Mesothelial cell of epicardium (in vitro differentiated cells): ENCODE measurements around the gene GHRHR. TPM values are rescaled to one million over a fixed set of nuclear protein-coding genes. Genes with fewer than 3 reads are reported as not detected.

ENCODE experiments used
- DNase-seq, 2 experiments: peaks; one replicate each; pipeline ENCODE4 v3.0.0; 2021; ENCODE audit warnings: low spot score in 2 of 2; ENCODE audit not compliant: unreplicated experiment in 2 of 2
- H3K27ac Mint-ChIP-seq: 2 replicates; pipeline ENCODE4 v1.8.0; 2021; ENCODE audit warnings: mixed read lengths
- H3K27me3 Mint-ChIP-seq: 2 replicates; pipeline ENCODE4 v1.8.0; 2021; ENCODE audit warnings: low read depth, mixed read lengths
- H3K36me3 Mint-ChIP-seq: 2 replicates; pipeline ENCODE4 v1.8.0; 2021; ENCODE audit warnings: mixed read lengths
- H3K4me1 Mint-ChIP-seq: 2 replicates; pipeline ENCODE4 v1.8.0; 2021; ENCODE audit warnings: mixed read lengths
- H3K4me3 Mint-ChIP-seq: 2 replicates; pipeline ENCODE4 v1.8.0; 2021; ENCODE audit warnings: mild to moderate bottlenecking, moderate library complexity, mixed read lengths
- H3K9me3 Mint-ChIP-seq: 2 replicates; pipeline ENCODE4 v1.8.0; 2021; ENCODE audit warnings: mixed read lengths
- total RNA-seq: library from RNA; stranded (reverse); gene quantifications from 3 replicates; pipeline ENCODE4 v1.2.1, GENCODE V29; 2021
- TF ChIP-seq, protein P1 (sequence below): fragments of 200-600 bp; sonication (generic); IDR thresholded peaks from one replicate; pipeline ENCODE4 v1.5.0; 2021; ENCODE audit warnings: antibody characterized with exemption; ENCODE audit not compliant: unreplicated experiment

GHRHR gene
- total RNA-seq, 1 donor from 2014 or later: not detected

DNA sequence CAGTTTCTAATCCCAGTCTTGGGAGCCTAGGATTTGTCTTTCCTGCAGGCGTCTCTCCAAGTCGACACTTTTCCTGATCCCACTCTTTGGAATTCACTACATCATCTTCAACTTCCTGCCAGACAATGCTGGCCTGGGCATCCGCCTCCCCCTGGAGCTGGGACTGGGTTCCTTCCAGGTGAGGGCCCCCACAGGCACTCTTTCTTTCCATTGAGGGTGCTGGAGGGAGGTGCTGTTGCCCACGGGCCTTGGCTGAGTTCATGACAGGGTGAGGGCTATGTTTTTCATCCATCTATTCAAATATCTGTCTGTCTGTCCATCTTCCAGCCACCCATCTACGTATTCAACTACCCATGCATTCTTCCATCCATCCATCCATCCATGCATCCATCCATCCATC, 12.6 kb downstream of the GHRHR start:
- TF ChIP-seq, protein P1, sequence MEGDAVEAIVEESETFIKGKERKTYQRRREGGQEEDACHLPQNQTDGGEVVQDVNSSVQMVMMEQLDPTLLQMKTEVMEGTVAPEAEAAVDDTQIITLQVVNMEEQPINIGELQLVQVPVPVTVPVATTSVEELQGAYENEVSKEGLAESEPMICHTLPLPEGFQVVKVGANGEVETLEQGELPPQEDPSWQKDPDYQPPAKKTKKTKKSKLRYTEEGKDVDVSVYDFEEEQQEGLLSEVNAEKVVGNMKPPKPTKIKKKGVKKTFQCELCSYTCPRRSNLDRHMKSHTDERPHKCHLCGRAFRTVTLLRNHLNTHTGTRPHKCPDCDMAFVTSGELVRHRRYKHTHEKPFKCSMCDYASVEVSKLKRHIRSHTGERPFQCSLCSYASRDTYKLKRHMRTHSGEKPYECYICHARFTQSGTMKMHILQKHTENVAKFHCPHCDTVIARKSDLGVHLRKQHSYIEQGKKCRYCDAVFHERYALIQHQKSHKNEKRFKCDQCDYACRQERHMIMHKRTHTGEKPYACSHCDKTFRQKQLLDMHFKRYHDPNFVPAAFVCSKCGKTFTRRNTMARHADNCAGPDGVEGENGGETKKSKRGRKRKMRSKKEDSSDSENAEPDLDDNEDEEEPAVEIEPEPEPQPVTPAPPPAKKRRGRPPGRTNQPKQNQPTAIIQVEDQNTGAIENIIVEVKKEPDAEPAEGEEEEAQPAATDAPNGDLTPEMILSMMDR: no peak
- H3K27ac Mint-ChIP-seq: no peak overlapping the region
- no peak overlapping the region for H3K4me3 Mint-ChIP-seq
- H3K36me3 Mint-ChIP-seq: no peaks in the 10 kb centered on the region
- H3K27me3 Mint-ChIP-seq: peaks cover 68% of the 10 kb centered on the region
- peak in 1 of 2 experiments; percentile 14 for DNase-seq
- H3K9me3 Mint-ChIP-seq: no peaks in the 10 kb centered on the region
- no peaks in the 10 kb centered on the region for H3K4me1 Mint-ChIP-seq

DNA sequence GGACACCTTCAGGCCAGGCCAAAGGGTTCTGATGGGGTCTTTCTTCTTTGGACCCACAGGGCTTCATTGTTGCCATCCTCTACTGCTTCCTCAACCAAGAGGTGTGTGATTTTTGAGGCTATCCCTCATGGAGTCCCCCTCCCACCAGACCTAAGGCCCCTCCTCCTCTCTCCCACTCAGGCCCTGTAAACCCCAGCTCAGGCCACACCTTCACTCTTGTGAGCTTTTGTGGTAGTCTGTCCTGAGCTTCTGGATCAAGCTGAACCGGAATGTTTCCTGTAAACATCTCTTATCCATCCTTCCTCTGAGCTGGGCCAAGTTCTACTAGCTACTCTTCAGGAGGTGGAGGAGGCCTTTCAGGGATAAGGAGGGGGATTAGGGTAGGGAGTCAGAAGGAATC, 13.5 kb downstream of the GHRHR start:
- Mint-ChIP-seq H3K9me3 (no peaks in the 10 kb centered on the region), H3K36me3 (no peaks in the 10 kb centered on the region), H3K27ac (no peak overlapping the region), H3K4me3 (no peak overlapping the region), H3K4me1 (no peaks in the 10 kb centered on the region), H3K27me3 (peaks cover 63% of the 10 kb centered on the region)
- no peak for DNase-seq
- TF ChIP-seq, protein P1: no peak

DNA sequence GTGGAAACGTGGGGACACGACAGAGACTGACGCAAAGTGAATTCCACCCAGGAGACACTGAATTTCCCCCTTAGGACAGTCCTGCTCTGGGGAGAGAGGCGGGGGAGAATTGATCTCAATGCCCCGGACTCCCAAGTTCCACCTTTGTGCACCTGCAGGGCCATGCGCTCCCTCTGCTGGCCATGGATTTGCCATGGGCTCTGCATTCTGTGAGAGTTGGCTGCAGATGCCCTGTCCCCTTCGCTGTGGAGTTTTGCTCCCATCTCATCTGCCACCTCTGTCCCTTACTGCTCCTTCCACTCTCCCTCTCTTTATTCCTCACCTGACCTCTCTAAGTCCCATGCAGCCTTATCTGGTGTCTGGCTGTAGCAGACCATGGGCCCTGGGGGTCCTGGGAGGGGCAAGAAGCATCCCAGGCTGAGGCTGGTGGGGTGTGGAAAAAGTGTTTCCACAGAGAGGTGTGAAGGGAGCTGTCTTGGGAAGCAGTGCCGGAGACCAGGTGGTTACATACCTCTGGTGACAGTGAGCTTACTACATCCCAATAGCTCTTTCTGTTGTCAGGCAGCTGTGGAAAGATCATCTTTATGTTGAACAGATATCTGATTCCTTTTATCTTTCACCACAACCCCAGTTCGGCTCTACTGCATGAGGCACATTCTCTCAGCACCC, 14.3 kb downstream of the GHRHR start:
- Mint-ChIP-seq H3K4me3 (no peak overlapping the region), H3K27me3 (peaks cover 59% of the 10 kb centered on the region), H3K4me1 (no peaks in the 10 kb centered on the region), H3K27ac (no peak overlapping the region), H3K9me3 (no peaks in the 10 kb centered on the region), H3K36me3 (no peaks in the 10 kb centered on the region)
- DNase-seq: peak in 1 of 2 experiments; percentile 51
- TF ChIP-seq, protein P1: no peak

DNA sequence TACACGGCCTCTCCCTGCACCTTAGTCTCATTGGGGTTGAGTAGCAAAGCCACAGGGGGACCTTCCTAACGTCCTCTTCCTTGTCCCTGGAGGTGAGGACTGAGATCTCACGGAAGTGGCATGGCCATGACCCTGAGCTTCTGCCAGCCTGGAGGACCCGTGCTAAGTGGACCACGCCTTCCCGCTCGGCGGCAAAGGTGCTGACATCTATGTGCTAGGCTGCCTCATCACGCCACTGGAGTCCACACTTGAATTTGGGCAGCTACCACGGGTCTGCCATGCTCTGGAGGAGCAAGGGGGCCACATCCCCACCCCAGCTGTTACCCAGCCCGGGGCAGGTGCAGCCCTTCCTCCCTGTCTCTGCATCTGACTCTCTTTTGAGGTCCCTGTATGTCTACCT, 15.3 kb downstream of the GHRHR start:
- Mint-ChIP-seq H3K27me3 (peaks cover 63% of the 10 kb centered on the region), H3K36me3 (no peaks in the 10 kb centered on the region), H3K9me3 (no peaks in the 10 kb centered on the region), H3K4me1 (peaks cover 2% of the 10 kb centered on the region), H3K4me3 (no peak overlapping the region), H3K27ac (no peak overlapping the region)
- TF ChIP-seq, protein P1: no peak
- peak in 1 of 2 experiments; percentile 35 for DNase-seq

DNA sequence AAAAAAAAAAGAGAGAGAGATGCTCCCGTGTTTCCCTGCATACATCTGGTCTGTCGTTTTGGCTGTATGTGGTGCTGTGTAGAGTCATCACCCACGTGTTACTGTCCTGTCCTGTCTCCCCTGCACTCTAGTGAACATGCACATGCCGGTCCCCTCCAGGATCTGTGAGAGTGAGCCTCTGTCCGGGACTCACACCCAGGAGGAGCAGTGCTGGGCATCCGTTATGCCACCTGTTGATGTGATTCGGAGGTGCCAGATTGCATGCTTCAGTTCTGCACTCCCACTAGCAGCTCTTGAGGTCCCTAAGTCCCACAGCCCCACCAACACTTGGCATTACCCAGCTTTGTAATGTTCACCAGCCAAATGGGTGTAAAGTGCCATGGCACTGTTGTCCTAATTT, 16.4 kb downstream of the GHRHR start:
- TF ChIP-seq, protein P1: no peak
- Mint-ChIP-seq H3K36me3 (no peaks in the 10 kb centered on the region), H3K9me3 (no peaks in the 10 kb centered on the region), H3K4me1 (peaks cover 2% of the 10 kb centered on the region), H3K4me3 (no peak overlapping the region), H3K27ac (no peak overlapping the region), H3K27me3 (peaks cover 74% of the 10 kb centered on the region)
- DNase-seq: no peak

DNA sequence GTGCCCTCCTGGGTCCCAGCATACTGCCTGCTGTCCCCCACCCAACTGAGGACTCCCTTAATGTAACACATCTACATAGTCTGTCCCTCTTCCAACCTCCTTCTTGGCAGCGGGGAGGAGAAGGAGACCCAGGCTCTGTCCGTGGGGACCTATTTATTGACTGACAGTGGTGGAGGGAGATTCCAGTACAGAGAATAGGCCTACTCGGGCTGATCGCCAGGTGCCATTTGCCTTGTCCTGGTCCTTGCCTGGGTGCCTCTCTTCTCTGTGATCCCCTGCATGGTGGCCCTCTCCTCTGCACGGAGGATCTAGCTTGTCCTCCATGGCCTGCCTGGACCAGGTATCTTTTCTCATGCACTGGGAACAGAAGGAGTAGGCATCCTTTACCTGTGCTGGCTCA, 17.0 kb downstream of the GHRHR start:
- Mint-ChIP-seq H3K27me3 (peaks cover 78% of the 10 kb centered on the region), H3K9me3 (no peaks in the 10 kb centered on the region), H3K4me1 (peaks cover 2% of the 10 kb centered on the region), H3K36me3 (no peaks in the 10 kb centered on the region), H3K27ac (no peak overlapping the region), H3K4me3 (no peak overlapping the region)
- TF ChIP-seq, protein P1: no peak
- no peak for DNase-seq
